ENCODE measurements around the gene NPEPPS. TPM values are rescaled to one million over a fixed set of nuclear protein-coding genes. Genes with fewer than 3 reads are reported as not detected.
A peak's percentile ranks its signal among the peaks of the same experiment; 100 is the strongest.

The NPEPPS gene
- total and polyA plus RNA-seq, 2 experiments from 2014 or later = 55.7 to 72.3 TPM

DNA sequence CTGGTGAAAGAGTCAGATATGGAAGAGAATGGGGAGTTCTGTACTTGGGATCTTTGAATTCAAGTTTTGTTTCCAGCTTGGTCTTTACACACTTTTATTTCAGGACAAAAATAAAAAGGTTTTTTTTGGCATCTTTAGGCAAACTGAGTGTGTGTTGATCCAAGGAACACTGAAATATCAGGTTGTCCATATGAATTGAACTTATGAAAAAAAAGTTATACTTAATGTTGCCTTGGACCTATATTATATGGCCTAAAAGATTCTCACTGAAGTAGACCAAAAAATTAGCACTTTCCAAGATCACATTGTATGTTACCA lies 133.7 kb downstream of the NPEPPS start:
- TF ChIP-seq EZH2phosphoT487 (IDR thresholded peaks at IDR 0.05; ENCODE audit: insufficient read depth, low read depth) (no peak), EZH2 (IDR thresholded peaks at IDR 0.05; ENCODE audit: insufficient read depth, poor library complexity, severe bottlenecking) (no peak)
- Histone ChIP-seq H3K9me3 (ENCODE audit: low read depth) (no peaks in the 10 kb centered on the region), H3K9me2 (ENCODE audit: insufficient read depth) (no peaks in the 10 kb centered on the region), H2AFZ (no peak overlapping the region), H4K20me1 (ENCODE audit: insufficient read depth) (0 out of 2 replicates have a peak, but pooled peaks cover 7% of the 10 kb centered on the region), H3K36me3 (ENCODE audit: low read depth) (peaks cover 93% of the 10 kb centered on the region), H3K27ac (no peak overlapping the region), H3K9ac (no peak overlapping the region), H3K4me2 (ENCODE audit: unreplicated experiment) (no peak overlapping the region), H3K4me1 (ENCODE audit: insufficient read depth) (no peaks in the 10 kb centered on the region), H3F3A (ENCODE audit: insufficient read depth) (peaks cover 65% of the 10 kb centered on the region), H3K4me3 (no peak overlapping the region), H3K27me3 (replicated peaks; ENCODE audit: insufficient read depth) (no peaks in the 10 kb centered on the region), H3K79me2 (ENCODE audit: insufficient read depth) (peaks cover 93% of the 10 kb centered on the region)
- in situ Hi-C loops (cut with MboI) = no loop called here
- no peak for DNase-seq

DNA sequence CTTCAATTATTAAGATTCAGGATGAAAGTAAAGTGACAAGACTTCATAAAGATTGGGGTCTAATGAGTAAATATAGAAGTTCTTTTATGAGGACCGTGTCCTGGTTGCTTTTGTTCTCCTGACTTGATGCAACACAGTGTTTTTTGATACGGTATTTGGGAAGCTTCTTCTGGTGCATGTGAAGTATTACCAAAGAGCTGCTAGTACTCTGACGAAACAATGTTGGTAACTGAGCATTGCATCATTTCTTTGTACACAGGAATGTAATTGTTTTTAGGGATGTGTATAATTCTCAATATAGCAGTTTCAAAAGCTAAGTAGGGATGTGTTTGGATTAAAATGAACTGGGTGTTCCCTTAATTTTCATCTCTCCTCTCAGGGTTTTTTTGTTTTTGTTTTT lies 134.7 kb downstream of the NPEPPS start:
- DNase-seq = peak; percentile 75
- no peak for TF ChIP-seq EZH2 (IDR thresholded peaks at IDR 0.05; ENCODE audit: insufficient read depth, poor library complexity, severe bottlenecking)
- TF ChIP-seq EZH2phosphoT487 (IDR thresholded peaks at IDR 0.05; ENCODE audit: insufficient read depth, low read depth) = no peak
- in situ Hi-C loops (cut with MboI) = no loop called here
- Histone ChIP-seq H3K4me3 (no peak overlapping the region), H3K27ac (peak overlapping the region; percentile 46), H3K27me3 (replicated peaks; ENCODE audit: insufficient read depth) (no peaks in the 10 kb centered on the region), H4K20me1 (ENCODE audit: insufficient read depth) (0 out of 2 replicates have a peak, but pooled peaks cover 3% of the 10 kb centered on the region), H3K9ac (no peak overlapping the region), H3K79me2 (ENCODE audit: insufficient read depth) (peaks cover 94% of the 10 kb centered on the region), H3K9me2 (ENCODE audit: insufficient read depth) (no peaks in the 10 kb centered on the region), H2AFZ (no peak overlapping the region), H3K4me2 (ENCODE audit: unreplicated experiment) (no peak overlapping the region), H3K9me3 (ENCODE audit: low read depth) (no peaks in the 10 kb centered on the region), H3K36me3 (ENCODE audit: low read depth) (peaks cover 93% of the 10 kb centered on the region), H3F3A (ENCODE audit: insufficient read depth) (peaks cover 62% of the 10 kb centered on the region), H3K4me1 (ENCODE audit: insufficient read depth) (no peaks in the 10 kb centered on the region)
- WGBS, 2 experiments (ENCODE audit: low coverage in 1 of 2, low lambda C conversion rate in 2 of 2, missing lambda C conversion rate in 2 of 2) = 36 to 43% methylated on average over 3 of the region's 3 CpGs

GRCh38 chr17:47669081-47669480 lies 138.2 kb downstream of the NPEPPS start:
- Histone ChIP-seq H3K27ac (no peak overlapping the region; the same call in 1 of the 2 replicates), H3K27me3 (replicated peaks; ENCODE audit: insufficient read depth) (no peaks in the 10 kb centered on the region), H3K9ac (no peak overlapping the region), H3K4me2 (ENCODE audit: unreplicated experiment) (no peak overlapping the region), H3K79me2 (ENCODE audit: insufficient read depth) (peaks cover 90% of the 10 kb centered on the region), H3K36me3 (ENCODE audit: low read depth) (peaks cover 94% of the 10 kb centered on the region), H3K9me3 (ENCODE audit: low read depth) (no peaks in the 10 kb centered on the region), H3K4me1 (ENCODE audit: insufficient read depth) (no peaks in the 10 kb centered on the region), H3K9me2 (ENCODE audit: insufficient read depth) (no peaks in the 10 kb centered on the region), H4K20me1 (ENCODE audit: insufficient read depth) (no peaks in the 10 kb centered on the region), H3K4me3 (no peak overlapping the region), H3F3A (ENCODE audit: insufficient read depth) (peaks cover 50% of the 10 kb centered on the region), H2AFZ (no peak overlapping the region)
- 69 to 79% methylated on average over 4 of the region's 4 CpGs for WGBS, 2 experiments (ENCODE audit: low coverage in 1 of 2, low lambda C conversion rate in 2 of 2, missing lambda C conversion rate in 2 of 2)
- in situ Hi-C loops (cut with MboI) = no loop called here
- TF ChIP-seq EZH2phosphoT487 (IDR thresholded peaks at IDR 0.05; ENCODE audit: insufficient read depth, low read depth) (no peak), EZH2 (IDR thresholded peaks at IDR 0.05; ENCODE audit: insufficient read depth, poor library complexity, severe bottlenecking) (no peak)
- no peak for DNase-seq

DNA sequence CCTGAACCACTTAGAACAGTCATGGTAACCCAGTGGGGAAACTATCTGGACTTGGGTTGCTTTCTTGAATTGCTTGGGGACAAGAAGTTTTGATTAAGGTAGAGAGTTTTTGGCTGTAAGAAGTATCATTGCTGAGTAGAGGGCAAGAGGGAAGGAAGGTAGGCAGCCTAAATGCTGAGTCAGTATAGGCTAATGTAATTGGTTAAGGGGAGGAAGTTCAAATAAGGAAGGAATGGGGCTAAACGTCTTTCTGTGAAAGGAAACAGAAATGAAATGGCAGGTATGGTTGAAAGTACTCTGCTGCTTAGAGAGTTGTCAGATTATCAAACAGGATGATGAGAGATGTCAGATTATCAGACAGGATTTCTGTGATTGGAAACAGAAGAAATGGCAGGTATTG lies 139.2 kb downstream of the NPEPPS start:
- DNase-seq = no peak
- Histone ChIP-seq H3K79me2 (ENCODE audit: insufficient read depth) (peaks cover 90% of the 10 kb centered on the region), H3K27ac (no peak overlapping the region), H3K9ac (no peak overlapping the region), H3K4me1 (ENCODE audit: insufficient read depth) (no peaks in the 10 kb centered on the region), H3F3A (ENCODE audit: insufficient read depth) (peaks cover 46% of the 10 kb centered on the region), H3K27me3 (replicated peaks; ENCODE audit: insufficient read depth) (no peaks in the 10 kb centered on the region), H3K9me2 (ENCODE audit: insufficient read depth) (no peaks in the 10 kb centered on the region), H3K4me3 (no peak overlapping the region), H3K9me3 (ENCODE audit: low read depth) (no peaks in the 10 kb centered on the region), H4K20me1 (ENCODE audit: insufficient read depth) (no peaks in the 10 kb centered on the region), H3K36me3 (ENCODE audit: low read depth) (peaks cover 94% of the 10 kb centered on the region), H3K4me2 (ENCODE audit: unreplicated experiment) (no peak overlapping the region), H2AFZ (no peak overlapping the region)
- in situ Hi-C loops (cut with MboI) = no loop called here
- TF ChIP-seq EZH2phosphoT487 (IDR thresholded peaks at IDR 0.05; ENCODE audit: insufficient read depth, low read depth) (no peak), EZH2 (IDR thresholded peaks at IDR 0.05; ENCODE audit: insufficient read depth, poor library complexity, severe bottlenecking) (no peak)
- WGBS, 2 experiments (ENCODE audit: low coverage in 1 of 2, low lambda C conversion rate in 2 of 2, missing lambda C conversion rate in 2 of 2) = 5 to 13% methylated on average over 1 of the region's 1 CpG

Small RNAs within 50 kb of the gene (small RNA-seq; reads per million reads assigned to genes)
- gene RF00019 (ENCODE audit: low read depth, low replicate concordance) = not detected

Other genes with a start within 250 kb of the NPEPPS start
- 1.4 and 1.6 TPM in 2 replicates for gene EFCAB13, start 207.2 kb upstream of the NPEPPS start, total RNA-seq (2014; rRNA removed; shearing (Covaris generic))
- 0.98 and 1.2 TPM in 2 replicates for gene EFCAB13, start 207.2 kb upstream of the NPEPPS start, polyA plus RNA-seq (2016; fragmentation: Nextera tagmentation; extraction: Ambion mirVana)
- gene KPNB1, start 118.8 kb downstream of the NPEPPS start, total RNA-seq (2014; rRNA removed; shearing (Covaris generic)) = 421 and 423 TPM in 2 replicates
- 54.5 and 59.5 TPM in 2 replicates for gene KPNB1, start 118.8 kb downstream of the NPEPPS start, polyA plus RNA-seq (2016; fragmentation: Nextera tagmentation; extraction: Ambion mirVana)
- gene TBKBP1, start 163.1 kb downstream of the NPEPPS start, total RNA-seq (2014; rRNA removed; shearing (Covaris generic)) = 12.3 and 25.8 TPM in 2 replicates
- gene TBKBP1, start 163.1 kb downstream of the NPEPPS start, polyA plus RNA-seq (2016; fragmentation: Nextera tagmentation; extraction: Ambion mirVana) = 1.1 and 1.2 TPM in 2 replicates
- gene TBX21, start 202.1 kb downstream of the NPEPPS start, total RNA-seq (2014; rRNA removed; shearing (Covaris generic)) = not detected in 2 replicates
- gene TBX21, start 202.1 kb downstream of the NPEPPS start, polyA plus RNA-seq (2016; fragmentation: Nextera tagmentation; extraction: Ambion mirVana) = not detected in 2 replicates

All from GM23248 (cell line).